Parathyroid adenoma (tissue), 2 donors: ENCODE data around the gene FLG2.

ENCODE experiments used
- H2AFZ ChIP-seq: fragments of 300-600 bp; sonication (generic); one replicate; pipeline ENCODE4 v1.7.0; 2017; ENCODE audit warnings: antibody characterized with exemption, mild to moderate bottlenecking
- H3K27ac ChIP-seq: fragments of 300-600 bp; sonication (generic); one replicate; pipeline ENCODE4 v1.7.0; 2017
- H3K27me3 ChIP-seq: fragments of 300-600 bp; sonication (generic); one replicate; pipeline ENCODE4 v1.7.0; 2017; ENCODE audit warnings: low read length; ENCODE audit not compliant: control insufficient read depth, insufficient read depth
- H3K36me3 ChIP-seq: fragments of 300-600 bp; sonication (generic); one replicate; pipeline ENCODE4 v1.7.0; 2017; ENCODE audit warnings: low read length; ENCODE audit not compliant: control insufficient read depth, insufficient read depth
- H3K4me1 ChIP-seq: fragments of 300-600 bp; sonication (generic); one replicate; pipeline ENCODE4 v1.7.0; 2017; ENCODE audit warnings: control low read depth
- H3K4me2 ChIP-seq: fragments of 300-600 bp; sonication (generic); one replicate; pipeline ENCODE4 v1.7.0; 2017; ENCODE audit warnings: low read length
- H3K4me3 ChIP-seq: fragments of 300-600 bp; sonication (generic); one replicate; pipeline ENCODE4 v1.7.0; 2017; ENCODE audit warnings: low read depth, low read length
- H3K79me2 ChIP-seq: fragments of 300-600 bp; sonication (generic); one replicate; pipeline ENCODE4 v1.7.0; 2017; ENCODE audit warnings: control low read depth
- H3K9ac ChIP-seq: fragments of 300-600 bp; sonication (generic); one replicate; pipeline ENCODE4 v1.7.0; 2017; ENCODE audit warnings: mild to moderate bottlenecking
- H3K9me3 ChIP-seq: fragments of 300-600 bp; sonication (generic); one replicate; pipeline ENCODE4 v1.7.0; 2017; ENCODE audit warnings: low read length; ENCODE audit not compliant: control insufficient read depth
- TF ChIP-seq, protein P1 (sequence below): fragments of 300-600 bp; sonication (generic); IDR thresholded peaks from one replicate; pipeline ENCODE4 v1.7.0; 2017; ENCODE audit warnings: antibody characterized with exemption, mild to moderate bottlenecking
- donor health status: primary hyperparathyroidism.

The FLG2 gene

DNA sequence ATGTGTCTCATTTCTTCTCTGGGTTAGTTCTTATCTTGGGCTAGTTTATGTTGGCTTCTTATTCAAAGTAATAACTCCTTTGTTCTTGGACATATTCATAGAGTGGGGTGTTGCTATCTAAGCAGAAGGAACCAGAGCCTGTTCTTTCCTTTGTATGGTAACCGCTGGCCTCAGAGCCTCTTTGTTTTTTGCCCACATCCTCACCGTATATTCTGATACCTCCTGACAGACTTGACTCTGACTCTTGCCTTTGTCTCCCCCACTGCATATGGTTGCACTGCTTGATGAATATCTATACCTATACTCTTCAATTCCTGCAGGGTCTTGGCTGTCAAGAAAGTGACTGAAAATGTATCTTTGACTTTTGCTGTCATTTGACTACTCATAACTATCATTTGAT lies 10.2 kb downstream of the FLG2 start:
- Histone ChIP-seq H3K4me1 (no peaks in the 10 kb centered on the region), H3K79me2 (no peaks in the 10 kb centered on the region), H3K4me3 (no peak overlapping the region), H3K9me3 (no peaks in the 10 kb centered on the region), H3K4me2 (no peak overlapping the region), H2AFZ (no peak overlapping the region), H3K9ac (no peak overlapping the region), H3K36me3 (no peaks in the 10 kb centered on the region), H3K27me3 (no peaks in the 10 kb centered on the region), H3K27ac (no peak overlapping the region)
- TF ChIP-seq, protein P1, sequence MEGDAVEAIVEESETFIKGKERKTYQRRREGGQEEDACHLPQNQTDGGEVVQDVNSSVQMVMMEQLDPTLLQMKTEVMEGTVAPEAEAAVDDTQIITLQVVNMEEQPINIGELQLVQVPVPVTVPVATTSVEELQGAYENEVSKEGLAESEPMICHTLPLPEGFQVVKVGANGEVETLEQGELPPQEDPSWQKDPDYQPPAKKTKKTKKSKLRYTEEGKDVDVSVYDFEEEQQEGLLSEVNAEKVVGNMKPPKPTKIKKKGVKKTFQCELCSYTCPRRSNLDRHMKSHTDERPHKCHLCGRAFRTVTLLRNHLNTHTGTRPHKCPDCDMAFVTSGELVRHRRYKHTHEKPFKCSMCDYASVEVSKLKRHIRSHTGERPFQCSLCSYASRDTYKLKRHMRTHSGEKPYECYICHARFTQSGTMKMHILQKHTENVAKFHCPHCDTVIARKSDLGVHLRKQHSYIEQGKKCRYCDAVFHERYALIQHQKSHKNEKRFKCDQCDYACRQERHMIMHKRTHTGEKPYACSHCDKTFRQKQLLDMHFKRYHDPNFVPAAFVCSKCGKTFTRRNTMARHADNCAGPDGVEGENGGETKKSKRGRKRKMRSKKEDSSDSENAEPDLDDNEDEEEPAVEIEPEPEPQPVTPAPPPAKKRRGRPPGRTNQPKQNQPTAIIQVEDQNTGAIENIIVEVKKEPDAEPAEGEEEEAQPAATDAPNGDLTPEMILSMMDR, result no peak

GRCh38 chr1:152348447-152348846 lies 11.4 kb downstream of the FLG2 start:
- Histone ChIP-seq H3K79me2 (no peaks in the 10 kb centered on the region), H3K4me1 (no peaks in the 10 kb centered on the region), H3K4me2 (no peak overlapping the region), H3K27me3 (no peaks in the 10 kb centered on the region), H3K9me3 (no peaks in the 10 kb centered on the region), H3K9ac (no peak overlapping the region), H3K36me3 (no peaks in the 10 kb centered on the region), H3K4me3 (no peak overlapping the region), H2AFZ (no peak overlapping the region), H3K27ac (no peak overlapping the region)
- TF ChIP-seq, protein P1, result no peak

DNA sequence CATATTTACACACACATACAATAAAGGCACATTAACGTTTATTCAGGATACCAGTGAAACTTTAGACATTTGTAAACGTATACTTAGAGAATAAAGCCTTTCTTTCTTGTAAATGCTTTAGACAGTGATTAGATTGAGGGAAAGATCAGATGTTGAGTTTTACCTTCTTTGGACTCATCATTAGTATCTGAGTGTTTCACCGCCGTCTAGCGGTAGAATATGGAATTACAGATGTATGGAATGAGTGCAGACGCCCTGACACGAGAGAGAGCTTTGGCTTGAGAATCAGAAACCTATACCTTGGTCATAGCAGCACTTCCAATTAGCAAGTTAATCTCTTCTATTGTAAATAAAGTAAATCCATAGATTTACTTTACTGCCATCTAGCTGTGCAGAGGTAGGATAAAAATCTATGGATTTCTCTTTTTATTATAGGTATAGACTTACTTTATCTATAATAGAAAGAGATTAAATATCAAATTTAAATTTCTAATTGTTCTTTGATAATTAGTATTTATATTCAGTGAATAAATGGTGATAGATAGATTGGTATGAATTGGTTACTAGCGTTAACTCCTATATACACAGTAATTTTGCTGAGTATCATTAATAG lies 12.6 kb downstream of the FLG2 start:
- Histone ChIP-seq H3K27ac (no peak overlapping the region), H3K4me2 (no peak overlapping the region), H3K9ac (no peak overlapping the region), H3K4me3 (no peak overlapping the region), H3K9me3 (no peaks in the 10 kb centered on the region), H3K36me3 (no peaks in the 10 kb centered on the region), H3K79me2 (no peaks in the 10 kb centered on the region), H2AFZ (no peak overlapping the region), H3K27me3 (no peaks in the 10 kb centered on the region), H3K4me1 (no peaks in the 10 kb centered on the region)
- TF ChIP-seq, protein P1, result peak; percentile 63

- TF ChIP-seq, protein P1, result no peak
- H2AFZ ChIP-seq, result no peak overlapping the region
- H3K4me3 ChIP-seq, result no peak overlapping the region
- no peaks in the 10 kb centered on the region for H3K4me1 ChIP-seq
- H3K4me2 ChIP-seq, result no peak overlapping the region
- H3K36me3 ChIP-seq, result no peaks in the 10 kb centered on the region
- no peaks in the 10 kb centered on the region for H3K9me3 ChIP-seq
- H3K9ac ChIP-seq, result no peak overlapping the region
- no peaks in the 10 kb centered on the region for H3K79me2 ChIP-seq
- H3K27me3 ChIP-seq, result no peaks in the 10 kb centered on the region
- H3K27ac ChIP-seq, result no peak overlapping the region
These were observed 15.4 kb downstream of the FLG2 start for GRCh38 chr1:152344438-152344837.

DNA sequence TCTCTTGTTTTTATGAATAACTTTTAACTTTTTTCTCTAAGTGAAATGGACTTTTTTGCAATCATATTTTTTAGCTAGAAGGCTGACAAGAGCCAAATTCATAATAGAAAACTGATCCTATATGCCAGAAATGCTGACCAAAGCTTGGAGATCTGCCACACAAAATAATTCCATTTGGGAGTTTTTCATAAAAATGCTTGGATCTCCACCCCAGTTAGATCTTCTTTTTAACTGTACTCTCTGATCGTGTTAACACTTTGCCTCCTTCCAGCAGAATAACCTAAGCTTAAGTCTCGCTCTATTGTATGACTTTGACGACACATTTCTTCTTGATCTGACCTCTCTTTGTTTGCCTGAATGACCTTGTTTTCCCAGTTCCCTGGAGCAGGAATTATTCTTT lies 16.8 kb downstream of the FLG2 start:
- no peaks in the 10 kb centered on the region for H3K9me3 ChIP-seq
- H3K4me3 ChIP-seq, result no peak overlapping the region
- H3K9ac ChIP-seq, result no peak overlapping the region
- H2AFZ ChIP-seq, result no peak overlapping the region
- H3K27me3 ChIP-seq, result no peaks in the 10 kb centered on the region
- no peaks in the 10 kb centered on the region for H3K36me3 ChIP-seq
- H3K4me2 ChIP-seq, result no peak overlapping the region
- H3K27ac ChIP-seq, result no peak overlapping the region
- H3K4me1 ChIP-seq, result no peaks in the 10 kb centered on the region
- TF ChIP-seq, protein P1, result no peak
- H3K79me2 ChIP-seq, result no peaks in the 10 kb centered on the region
